Neutrophil (primary cell): Measurements from ENCODE around the gene RTN1.

Experiments used
- H3K27ac ChIP-seq: fragments of 200-600 bp; sonication (generic); 2 replicates; pipeline ENCODE4 v1.5.1; 2016; ENCODE audit warnings: mild to moderate bottlenecking, moderate library complexity
- H3K27me3 ChIP-seq: fragments of 200-600 bp; sonication (generic); 2 replicates; pipeline ENCODE4 v1.6.0; 2016; ENCODE audit warnings: mild to moderate bottlenecking
- H3K36me3 ChIP-seq: fragments of 200-600 bp; sonication (generic); 2 replicates; pipeline ENCODE4 v1.5.1; 2017
- H3K4me1 ChIP-seq, 2 experiments: fragments of 200-600 bp in 1 of 2; sonication (generic) in 1 of 2; 1 replicate in 1 of 2; 2 replicates in 1 of 2; pipeline versions ENCODE4 v1.5.1 to v1.6.1; 2013 to 2016; ENCODE audit warnings: low read depth in 1 of 2, low read length in 1 of 2, mild to moderate bottlenecking in 1 of 2, moderate library complexity in 1 of 2; ENCODE audit not compliant: control insufficient read depth in 1 of 2, insufficient read depth in 1 of 2
- H3K4me3 ChIP-seq, 2 experiments: fragments of 200-600 bp in 1 of 2; sonication (generic) in 1 of 2; 1 replicate in 1 of 2; 2 replicates in 1 of 2; pipeline ENCODE4 v1.5.1; 2013 to 2016; ENCODE audit warnings: low read depth in 1 of 2, low read length in 1 of 2, mild to moderate bottlenecking in 1 of 2, moderate library complexity in 1 of 2
- H3K9me3 ChIP-seq: fragments of 200-600 bp; sonication (generic); 2 replicates; pipeline ENCODE4 v1.5.1; 2016
- TF ChIP-seq, protein P1 (sequence below): fragments of 200-600 bp; sonication (generic); IDR thresholded peaks from 2 replicates; pipeline ENCODE4 v1.5.1; 2016; ENCODE audit warnings: antibody characterized with exemption

The RTN1 gene

GRCh38 chr14:59698793-59699192 is 171.8 kb downstream of the RTN1 start:
- no peaks in the 10 kb centered on the region for H3K27me3 ChIP-seq
- TF ChIP-seq, protein P1, sequence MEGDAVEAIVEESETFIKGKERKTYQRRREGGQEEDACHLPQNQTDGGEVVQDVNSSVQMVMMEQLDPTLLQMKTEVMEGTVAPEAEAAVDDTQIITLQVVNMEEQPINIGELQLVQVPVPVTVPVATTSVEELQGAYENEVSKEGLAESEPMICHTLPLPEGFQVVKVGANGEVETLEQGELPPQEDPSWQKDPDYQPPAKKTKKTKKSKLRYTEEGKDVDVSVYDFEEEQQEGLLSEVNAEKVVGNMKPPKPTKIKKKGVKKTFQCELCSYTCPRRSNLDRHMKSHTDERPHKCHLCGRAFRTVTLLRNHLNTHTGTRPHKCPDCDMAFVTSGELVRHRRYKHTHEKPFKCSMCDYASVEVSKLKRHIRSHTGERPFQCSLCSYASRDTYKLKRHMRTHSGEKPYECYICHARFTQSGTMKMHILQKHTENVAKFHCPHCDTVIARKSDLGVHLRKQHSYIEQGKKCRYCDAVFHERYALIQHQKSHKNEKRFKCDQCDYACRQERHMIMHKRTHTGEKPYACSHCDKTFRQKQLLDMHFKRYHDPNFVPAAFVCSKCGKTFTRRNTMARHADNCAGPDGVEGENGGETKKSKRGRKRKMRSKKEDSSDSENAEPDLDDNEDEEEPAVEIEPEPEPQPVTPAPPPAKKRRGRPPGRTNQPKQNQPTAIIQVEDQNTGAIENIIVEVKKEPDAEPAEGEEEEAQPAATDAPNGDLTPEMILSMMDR, result no peak
- no peaks in the 10 kb centered on the region for H3K9me3 ChIP-seq
- H3K4me3 ChIP-seq, result no peak overlapping the region
- H3K36me3 ChIP-seq, result no peaks in the 10 kb centered on the region
- no peaks in the 10 kb centered on the region for H3K4me1 ChIP-seq
- H3K27ac ChIP-seq, result no peak overlapping the region

DNA sequence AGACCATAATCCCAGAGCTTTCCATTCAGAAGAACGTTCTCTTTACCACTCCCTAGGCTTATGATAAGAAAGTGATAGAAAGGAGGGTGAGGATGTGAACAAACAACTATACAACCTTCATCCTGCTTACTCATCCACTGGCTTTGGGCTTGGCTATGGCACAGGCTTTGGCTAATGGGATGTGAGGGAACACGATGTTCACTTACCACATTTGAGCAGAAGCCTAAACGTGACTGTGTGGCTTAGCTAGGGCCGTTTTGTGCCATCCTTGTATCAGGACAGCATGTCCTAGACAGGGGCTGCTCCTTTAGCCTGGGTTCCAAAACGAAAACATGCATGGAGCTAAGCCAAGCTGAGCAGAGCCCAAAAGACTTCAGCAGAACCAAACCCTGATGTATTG is 175.4 kb downstream of the RTN1 start:
- Histone ChIP-seq H3K4me3 (no peak overlapping the region), H3K9me3 (no peaks in the 10 kb centered on the region), H3K27me3 (no peaks in the 10 kb centered on the region), H3K36me3 (no peaks in the 10 kb centered on the region), H3K27ac (no peak overlapping the region), H3K4me1 (no peaks in the 10 kb centered on the region)
- TF ChIP-seq, protein P1, result no peak

- H3K36me3 ChIP-seq, result no peaks in the 10 kb centered on the region
- TF ChIP-seq, protein P1, result no peak
- H3K4me1 ChIP-seq, result no peaks in the 10 kb centered on the region
- no peak overlapping the region for H3K4me3 ChIP-seq
- H3K9me3 ChIP-seq, result no peaks in the 10 kb centered on the region
- no peaks in the 10 kb centered on the region for H3K27me3 ChIP-seq
- H3K27ac ChIP-seq, result no peak overlapping the region
Measured at GRCh38 chr14:59691266-59691665, 179.3 kb downstream of the RTN1 start.

DNA sequence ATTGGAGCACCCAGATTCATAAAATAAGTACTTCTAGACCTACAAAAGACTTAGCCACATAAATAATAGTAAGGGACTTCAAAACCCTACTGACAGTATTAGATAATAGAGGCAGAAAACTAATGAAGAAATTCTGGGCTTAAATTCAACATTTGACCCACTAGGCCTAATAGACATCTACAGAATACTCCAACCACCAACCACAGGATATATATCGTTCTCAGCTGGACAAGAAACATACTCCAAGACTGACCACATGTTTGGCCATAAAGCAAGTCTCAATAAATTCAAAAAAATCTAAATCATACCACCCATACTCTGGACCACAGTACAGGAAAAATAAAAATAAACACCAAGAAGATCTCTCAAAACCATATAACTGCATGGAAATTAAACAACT is 180.2 kb downstream of the RTN1 start:
- H3K4me1 ChIP-seq, result no peaks in the 10 kb centered on the region
- no peaks in the 10 kb centered on the region for H3K36me3 ChIP-seq
- no peak overlapping the region for H3K4me3 ChIP-seq
- TF ChIP-seq, protein P1, result no peak
- no peaks in the 10 kb centered on the region for H3K9me3 ChIP-seq
- no peak overlapping the region for H3K27ac ChIP-seq
- no peaks in the 10 kb centered on the region for H3K27me3 ChIP-seq

GRCh38 chr14:59688224-59689170 is 182.1 kb downstream of the RTN1 start:
- Histone ChIP-seq H3K4me1 (no peaks in the 10 kb centered on the region), H3K4me3 (no peak overlapping the region)

More at GRCh38 chr14:59688224-59689170, 182.1 kb downstream of the RTN1 start:
- Histone ChIP-seq H3K27ac (no peak overlapping the region), H3K27me3 (no peaks in the 10 kb centered on the region), H3K9me3 (no peaks in the 10 kb centered on the region), H3K36me3 (no peaks in the 10 kb centered on the region)
- TF ChIP-seq, protein P1, result no peak
